ENCODE data around the gene LONRF3. TPM values are rescaled to one million over a fixed set of nuclear protein-coding genes. Genes with fewer than 3 reads are reported as not detected.
A peak's percentile ranks its signal among the peaks of the same experiment; 100 is the strongest.

Gene LONRF3
- total RNA-seq, 1 experiment from 2014 or later, result not detected

DNA sequence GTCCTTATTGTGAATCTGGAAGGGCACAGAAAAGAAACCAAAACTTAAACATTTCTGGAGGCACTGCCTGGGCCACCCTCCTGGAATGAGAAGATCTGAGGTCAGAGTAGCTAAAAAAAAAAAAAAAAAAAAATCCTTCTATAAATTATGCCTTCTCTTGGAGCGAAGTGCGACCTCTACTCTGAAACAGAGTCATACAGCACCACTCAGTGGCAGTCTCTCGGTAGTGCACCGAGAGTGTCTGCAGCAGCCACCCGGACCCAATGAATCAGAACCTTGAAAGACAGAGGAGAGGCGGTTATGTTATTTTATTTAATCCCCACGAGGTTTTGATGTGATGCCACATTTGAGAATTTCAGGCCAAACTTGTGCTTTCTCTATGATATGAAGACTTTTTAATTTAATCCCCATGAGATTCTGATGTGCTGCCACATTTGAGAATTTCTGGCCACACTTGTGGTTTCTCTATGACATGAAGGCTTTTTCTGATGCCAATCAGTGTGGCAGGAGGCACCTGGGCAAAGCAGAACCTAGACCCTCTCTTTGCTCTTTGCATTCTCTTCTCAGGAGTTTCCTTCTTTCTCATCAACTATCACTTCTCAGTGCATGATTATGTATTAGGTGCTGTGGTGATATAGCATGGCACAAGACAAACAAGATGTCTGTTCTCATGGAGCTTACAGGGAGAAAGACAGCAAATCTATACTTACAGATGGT lies 92.8 kb downstream of the LONRF3 start:
- ATAC-seq (peak; percentile 83), DNase-seq (ENCODE audit: low spot score) (peak; percentile 50)
- TF ChIP-seq SOX15 (CRISPR knock-in tag; IDR thresholded peaks at IDR 0.05), result no peak
- TF ChIP-seq CTCF (IDR thresholded peaks at IDR 0.05), result peak; percentile 18; the same call in 1 of the 2 replicates
- H3K4me3 Mint-ChIP-seq, result no peak overlapping the region
- H3K9me3 Mint-ChIP-seq, result no peaks in the 10 kb centered on the region
- ChIA-PET CTCF (interaction anchor here (0.6 to 2.1 kb wide), 13 partner anchors 9 to 244 kb away, joined by 3 to 12 read pairs (median 4); partner anchors contain the start of gene LONRF3), POLR2A (no interaction called here)
- H3K36me3 Mint-ChIP-seq, result no peaks in the 10 kb centered on the region
- peaks cover 6% of the 10 kb centered on the region for H3K4me1 Mint-ChIP-seq
- peaks cover 4% of the 10 kb centered on the region; the same call in 1 of the 2 replicates for H3K27me3 Mint-ChIP-seq (ENCODE audit: low read depth)
- no peak overlapping the region for H3K27ac Mint-ChIP-seq

Other genes starting within 250 kb of the LONRF3 start
- gene IL13RA1, start 247.0 kb upstream of the LONRF3 start, total RNA-seq (2021), result 10.5 to 11.1 TPM (median 10.8 TPM) in 3 replicates
- 0.87 to 0.94 TPM (median 0.92 TPM) in 3 replicates for gene ZCCHC12, start 150.8 kb upstream of the LONRF3 start, total RNA-seq (2021)
- gene CT47C1, start 98.4 kb downstream of the LONRF3 start, total RNA-seq (2021), result not detected in 3 replicates
- 0.02 TPM in 2 of 3 replicates, not detected in the other for gene KIAA1210, start 153.2 kb downstream of the LONRF3 start, total RNA-seq (2021)